Measurements from ENCODE around the gene COPS2. TPM values are rescaled to one million over a fixed set of nuclear protein-coding genes. Genes with fewer than 3 reads are reported as not detected.

The COPS2 gene
- total and polyA plus RNA-seq, 10 of the 15 experiments (the other 5 are each of a cell fraction or from before 2014, with no cell fraction given), result 31.5 to 115 (median 76.3) TPM

DNA sequence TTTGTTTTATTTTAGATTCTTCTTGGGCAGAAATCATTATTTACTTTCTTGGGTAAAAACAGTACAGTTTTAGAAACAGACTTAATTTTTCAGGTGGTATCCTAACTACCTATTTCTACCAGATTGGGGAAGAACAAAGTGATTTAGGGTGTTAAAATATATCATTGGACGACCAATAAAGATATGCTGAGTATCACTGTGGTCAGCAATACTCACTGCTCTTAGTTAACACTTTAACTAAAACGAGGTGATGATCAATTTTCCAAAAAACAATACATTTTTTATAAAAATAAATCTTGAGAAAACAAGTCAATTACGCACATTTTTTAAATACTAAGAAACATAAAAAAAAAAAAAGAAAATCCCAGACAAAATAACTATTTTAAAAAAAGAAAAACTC lies 3.6 kb downstream of the COPS2 start:
- no TSS peak for BruUV-seq (replicated peaks)
- no peak for ATAC-seq
- TF ChIP-seq E2F4 (IDR thresholded peaks at IDR 0.05; ENCODE audit: low read depth, low read length) (no peak), SMARCA5 (IDR thresholded peaks at IDR 0.05) (no peak), ASH2L (IDR thresholded peaks at IDR 0.05; ENCODE audit: borderline replicate concordance, low read depth) (no peak), CREM (IDR thresholded peaks at IDR 0.05; ENCODE audit: low read depth) (no peak), EGR1 (IDR thresholded peaks at IDR 0.05; ENCODE audit: borderline replicate concordance in 1 of 2, low read depth in 2 of 2, low read length in 2 of 2) (no peak), RCOR1 (conservative IDR thresholded peaks at IDR 0.05; ENCODE audit: low read depth, low read length) (no peak), KDM1A (IDR thresholded peaks at IDR 0.05; ENCODE audit: borderline replicate concordance) (no peak), RUNX3 (IDR thresholded peaks at IDR 0.05; ENCODE audit: low read length) (no peak)
- ChIA-PET SMC1A (ENCODE audit: uncharacterized antibody, unreplicated experiment) (interaction anchor here (0.7 to 1.9 kb wide), 3 partner anchors 11 to 274 kb away, joined by 3 to 4 read pairs (median 3); partner anchors contain the start of gene EID1), CTCF (interaction anchor here (1.3 to 2.0 kb wide), 3 partner anchors 15 to 290 kb away, joined by 3 to 6 read pairs (median 3); no protein-coding TSS in a partner anchor), RAD21 (ENCODE audit: unreplicated experiment) (no interaction called here), POLR2A (no interaction called here)
- Histone ChIP-seq H3K4me1 (ENCODE audit: control insufficient read depth, insufficient read depth, low read length) (no peaks in the 10 kb centered on the region), H3K27me3 (replicated peaks in 1 of 2; ENCODE audit: control insufficient read depth in 2 of 2, insufficient read depth in 2 of 2, low read length in 1 of 2) (no peaks in the 10 kb centered on the region), H3K27ac (ENCODE audit: control insufficient read depth, insufficient read depth) (no peak overlapping the region), H3K79me2 (ENCODE audit: control insufficient read depth, insufficient read depth, low read length) (peaks cover 90% of the 10 kb centered on the region), H3K4me2 (ENCODE audit: control insufficient read depth, insufficient read depth) (no peak overlapping the region), H3K9me3 (replicated peaks; ENCODE audit: control insufficient read depth, insufficient read depth, low read length) (no peaks in the 10 kb centered on the region), H2AFZ (ENCODE audit: control insufficient read depth, low read depth, low read length) (no peak overlapping the region), H4K20me1 (ENCODE audit: control insufficient read depth, insufficient read depth) (no peaks in the 10 kb centered on the region), H3K9ac (ENCODE audit: control insufficient read depth, insufficient read depth, low read length) (no peak overlapping the region), H3K36me3 (ENCODE audit: control insufficient read depth in 2 of 2, insufficient read depth in 2 of 2, low read length in 1 of 2) (0 out of 4 replicates have a peak, but pooled peaks cover 0 to 2% of the 10 kb centered on the region in 2 experiments), H3K4me3 (no peak overlapping the region)
- in situ Hi-C loops (cut with MboI), result loop anchor here (5.0 to 25.0 kb wide), 3 partner anchors 285 to 790 kb away; partner anchors contain the start of genes DTWD1 and FAM227B
- 67% methylated on average over 3 of the region's 3 CpGs for WGBS (ENCODE audit: insufficient coverage, insufficient replicate concordance, low lambda C conversion rate, missing lambda C conversion rate)
- intact Hi-C loops (cut with micrococcal nuclease; ENCODE audit: unreplicated experiment), result loop anchor here (10.0 kb wide), 1 partner anchor 797 kb away; no protein-coding TSS in a partner anchor
- no peak for DNase-seq (ENCODE audit: low read depth, low spot score)
- FAIRE-seq, result no peak
